CD14-positive monocyte (primary cell): ENCODE data around the gene ZBBX. TPM values are rescaled to one million over a fixed set of nuclear protein-coding genes. Genes with fewer than 3 reads are reported as not detected.

Experiments
- DNase-seq, 3 donors: peaks; one replicate each; pipeline ENCODE4 v3.0.0-alpha.2; 2011 to 2022
- H2AFZ ChIP-seq: 2 replicates; pipeline ENCODE4 v1.6.0; 2012; ENCODE audit warnings: mild to moderate bottlenecking, low read depth, low read length, inconsistent platforms; ENCODE audit not compliant: insufficient read depth, poor library complexity, severe bottlenecking
- H3K27ac ChIP-seq, 2 donors: 1 replicate in 1 of 2; 2 replicates in 1 of 2; pipeline ENCODE4 v1.5.1; 2012 to 2013; ENCODE audit warnings: low read length in 2 of 2, control low read depth in 1 of 2, inconsistent platforms in 1 of 2, low read depth in 1 of 2, mild to moderate bottlenecking in 1 of 2
- H3K27me3 ChIP-seq, 2 donors: one replicate each; pipeline versions ENCODE4 v1.6.0 to v1.6.1; 2011 to 2013; ENCODE audit warnings: low read length in 2 of 2; ENCODE audit not compliant: control insufficient read depth in 2 of 2, insufficient read depth in 2 of 2
- H3K36me3 ChIP-seq, 2 donors: replicated peaks in 1 of 2; 1 replicate in 1 of 2; 2 replicates in 1 of 2; pipeline versions ENCODE4 v1.5.1 to v1.6.1; 2012 to 2013; ENCODE audit warnings: low read length in 2 of 2, control low read depth in 1 of 2, inconsistent platforms in 1 of 2, mild to moderate bottlenecking in 1 of 2; ENCODE audit not compliant: insufficient read depth in 2 of 2, control insufficient read depth in 1 of 2
- H3K4me1 ChIP-seq, 2 donors: 1 replicate in 1 of 2; 2 replicates in 1 of 2; pipeline versions ENCODE4 v1.5.1 to v1.6.1; 2012 to 2013; ENCODE audit warnings: low read length in 2 of 2, control low read depth in 1 of 2, inconsistent platforms in 1 of 2, mild to moderate bottlenecking in 1 of 2, moderate library complexity in 1 of 2; ENCODE audit not compliant: insufficient read depth in 2 of 2, control insufficient read depth in 1 of 2
- H3K4me2 ChIP-seq: replicated peaks from 2 replicates; pipeline ENCODE3; 2012; ENCODE audit warnings: low read length, moderate library complexity, mild to moderate bottlenecking; ENCODE audit not compliant: poor library complexity, severe bottlenecking; ENCODE audit errors: extremely low read depth
- H3K4me3 ChIP-seq, 3 experiments: fragments of 200-600 bp in 1 of 3; sonication (generic) in 1 of 3; replicated peaks in 1 of 3; 1 replicate in 2 of 3; 2 replicates in 1 of 3; pipeline ENCODE4 v1.5.1; 2011 to 2013; ENCODE audit warnings: low read length in 3 of 3, mild to moderate bottlenecking in 3 of 3, control low read depth in 2 of 3, low read depth in 2 of 3, inconsistent platforms in 1 of 3, moderate library complexity in 1 of 3
- H3K79me2 ChIP-seq: 2 replicates; pipeline ENCODE4 v1.6.0; 2012; ENCODE audit warnings: mild to moderate bottlenecking, control low read depth, inconsistent platforms, low read length, moderate library complexity; ENCODE audit not compliant: insufficient read depth
- H3K9ac ChIP-seq: 2 replicates; pipeline ENCODE4 v1.6.0; 2017; ENCODE audit warnings: low read length, mild to moderate bottlenecking; ENCODE audit not compliant: insufficient read depth, poor library complexity, severe bottlenecking
- H3K9me3 ChIP-seq, 2 donors: replicated peaks in 1 of 2; 1 replicate in 1 of 2; 2 replicates in 1 of 2; pipeline versions ENCODE4 v1.5.1 to v1.6.1; 2012 to 2013; ENCODE audit warnings: low read length in 2 of 2, control low read depth in 1 of 2; ENCODE audit not compliant: control insufficient read depth in 1 of 2, insufficient read depth in 1 of 2
- H4K20me1 ChIP-seq: 2 replicates; pipeline ENCODE4 v1.6.0; 2012; ENCODE audit warnings: mild to moderate bottlenecking, low read length, control low read depth, moderate library complexity; ENCODE audit not compliant: insufficient read depth
- H3K27ac Mint-ChIP-seq, 7 donors: one replicate each; pipeline ENCODE4 v1.8.0; 2020; ENCODE audit warnings: mild to moderate bottlenecking in 7 of 7, mixed read lengths in 7 of 7, moderate library complexity in 6 of 7, inconsistent platforms in 2 of 7
- H3K27me3 Mint-ChIP-seq, 3 donors: one replicate each; pipeline ENCODE4 v1.8.0; 2021 to 2022; ENCODE audit warnings: low read depth in 3 of 3, mild to moderate bottlenecking in 3 of 3, mixed read lengths in 3 of 3, moderate library complexity in 3 of 3, inconsistent platforms in 1 of 3
- H3K36me3 Mint-ChIP-seq, 2 donors: one replicate each; pipeline ENCODE4 v1.8.0; 2020; ENCODE audit warnings: mixed read lengths in 2 of 2, inconsistent platforms in 1 of 2, mild to moderate bottlenecking in 1 of 2
- H3K4me1 Mint-ChIP-seq: one replicate; pipeline ENCODE4 v1.8.0; 2020; ENCODE audit warnings: mild to moderate bottlenecking, mixed read lengths
- H3K4me3 Mint-ChIP-seq, 2 donors: one replicate each; pipeline ENCODE4 v1.8.0; 2020; ENCODE audit warnings: mild to moderate bottlenecking in 2 of 2, mixed read lengths in 2 of 2, moderate library complexity in 1 of 2
- H3K9me3 Mint-ChIP-seq, 7 donors: one replicate each; pipeline ENCODE4 v1.8.0; 2020 to 2022; ENCODE audit warnings: mixed read lengths in 7 of 7, mild to moderate bottlenecking in 6 of 7, moderate library complexity in 6 of 7, inconsistent platforms in 2 of 7
- whole genome bisulfite sequencing: methylation state at CpG from one replicate; pipeline ENCODE4 v1.1.5; 2013; ENCODE audit warnings: missing lambda C conversion rate; ENCODE audit not compliant: insufficient coverage; 5-methylcytosine and 5-hydroxymethylcytosine counted together
- intact Hi-C, 2 donors: fragments of 100-400 bp; cut with micrococcal nuclease; formaldehyde crosslinking; loops; one replicate each; pipeline versions ENCODE4 v1.15.0 to v1.15.1; 2023
- polyA plus RNA-seq, 3 donors: library from polyadenylated mRNA; depleted of rRNA in 1 of 3; unstranded in 2 of 3; stranded (reverse) in 1 of 3; fragments of 300-500 nt in 2 of 3; fragments of >200 nt in 1 of 3; fragmentation: Illumina TruSeq in 2 of 3; gene quantifications; 1 replicate in 2 of 3; 2 replicates in 1 of 3; pipeline ENCODE4 v1.2.3, GENCODE V29; 2012 to 2021
- TF ChIP-seq, protein P1 (sequence below): fragments of 200-600 bp; IDR thresholded peaks from one replicate; pipeline ENCODE4 v1.8.0; 2022; ENCODE audit warnings: antibody characterized with exemption, mild to moderate bottlenecking

ZBBX gene
- polyA plus RNA-seq, 3 donors = not detected

DNA sequence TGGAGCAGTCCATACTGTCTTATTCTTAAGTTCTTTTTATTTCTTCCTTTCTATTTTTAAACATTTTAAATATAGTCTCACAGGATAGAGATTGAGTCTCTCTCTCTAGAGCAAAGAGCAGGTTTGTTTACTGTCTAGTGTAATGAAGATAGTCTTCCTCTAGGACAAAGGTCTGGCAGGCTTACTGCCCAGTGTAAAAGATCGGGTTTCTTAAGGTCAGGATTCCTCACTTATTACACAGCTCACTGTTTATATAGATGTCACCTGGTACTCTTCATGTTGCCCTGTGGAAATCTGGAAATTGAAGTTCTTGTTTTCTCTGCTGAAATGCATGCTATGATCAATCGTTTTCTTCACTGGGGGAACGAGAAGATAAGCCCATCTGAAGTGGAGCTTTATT is 76.0 kb downstream of the ZBBX start:
- no peak overlapping the region for H3K27ac ChIP-seq
- no peak overlapping the region for H3K4me3 ChIP-seq
- WGBS = 100% methylated on average over 1 of the region's 3 CpGs
- no peaks in the 10 kb centered on the region for H4K20me1 ChIP-seq
- H3K36me3 ChIP-seq = no peaks in the 10 kb centered on the region
- intact Hi-C loops = no loop called here
- H3K9me3 ChIP-seq = no peaks in the 10 kb centered on the region
- H3K27me3 ChIP-seq = no peaks in the 10 kb centered on the region
- H3K79me2 ChIP-seq = no peaks in the 10 kb centered on the region
- Mint-ChIP-seq H3K4me1 (no peaks in the 10 kb centered on the region), H3K36me3 (no peaks in the 10 kb centered on the region), H3K27ac (no peak overlapping the region), H3K4me3 (no peak overlapping the region), H3K27me3 (no peaks in the 10 kb centered on the region), H3K9me3 (peaks cover 0 to 4% (median 2%) of the 10 kb centered on the region in 7 donors)
- H3K9ac ChIP-seq = no peak overlapping the region
- no peak overlapping the region for H2AFZ ChIP-seq
- no peaks in the 10 kb centered on the region for H3K4me1 ChIP-seq
- H3K4me2 ChIP-seq = no peak overlapping the region
- DNase-seq = no peak
- TF ChIP-seq, protein P1, sequence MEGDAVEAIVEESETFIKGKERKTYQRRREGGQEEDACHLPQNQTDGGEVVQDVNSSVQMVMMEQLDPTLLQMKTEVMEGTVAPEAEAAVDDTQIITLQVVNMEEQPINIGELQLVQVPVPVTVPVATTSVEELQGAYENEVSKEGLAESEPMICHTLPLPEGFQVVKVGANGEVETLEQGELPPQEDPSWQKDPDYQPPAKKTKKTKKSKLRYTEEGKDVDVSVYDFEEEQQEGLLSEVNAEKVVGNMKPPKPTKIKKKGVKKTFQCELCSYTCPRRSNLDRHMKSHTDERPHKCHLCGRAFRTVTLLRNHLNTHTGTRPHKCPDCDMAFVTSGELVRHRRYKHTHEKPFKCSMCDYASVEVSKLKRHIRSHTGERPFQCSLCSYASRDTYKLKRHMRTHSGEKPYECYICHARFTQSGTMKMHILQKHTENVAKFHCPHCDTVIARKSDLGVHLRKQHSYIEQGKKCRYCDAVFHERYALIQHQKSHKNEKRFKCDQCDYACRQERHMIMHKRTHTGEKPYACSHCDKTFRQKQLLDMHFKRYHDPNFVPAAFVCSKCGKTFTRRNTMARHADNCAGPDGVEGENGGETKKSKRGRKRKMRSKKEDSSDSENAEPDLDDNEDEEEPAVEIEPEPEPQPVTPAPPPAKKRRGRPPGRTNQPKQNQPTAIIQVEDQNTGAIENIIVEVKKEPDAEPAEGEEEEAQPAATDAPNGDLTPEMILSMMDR = no peak

DNA sequence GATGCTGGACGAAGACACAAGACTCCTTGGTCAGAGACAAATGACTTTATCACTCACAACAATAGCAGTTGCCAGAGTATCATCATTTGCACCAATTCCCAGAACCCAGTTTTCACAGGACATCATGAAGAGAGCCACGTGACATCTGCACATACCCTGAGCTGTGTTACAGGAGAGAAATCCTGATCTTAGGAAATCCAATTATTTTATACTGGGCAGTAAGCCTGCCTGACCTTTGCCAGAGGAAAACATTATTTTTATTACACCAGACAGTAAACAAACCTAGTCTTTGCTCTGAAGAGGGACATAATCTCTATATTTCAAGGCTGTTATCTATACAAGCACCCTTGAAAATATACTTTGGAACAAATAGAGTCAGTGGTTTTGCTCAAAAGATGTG is 77.4 kb downstream of the ZBBX start:
- TF ChIP-seq, protein P1 = no peak
- H3K4me1 ChIP-seq = no peaks in the 10 kb centered on the region
- no peaks in the 10 kb centered on the region for H3K9me3 ChIP-seq
- no peak overlapping the region for H3K4me3 Mint-ChIP-seq
- no peaks in the 10 kb centered on the region for H3K36me3 Mint-ChIP-seq
- no peak overlapping the region for H3K4me2 ChIP-seq
- H3K79me2 ChIP-seq = no peaks in the 10 kb centered on the region
- H3K9ac ChIP-seq = no peak overlapping the region
- H3K4me3 ChIP-seq = no peak overlapping the region
- no peak overlapping the region for H3K27ac Mint-ChIP-seq
- no peaks in the 10 kb centered on the region for H4K20me1 ChIP-seq
- H3K27ac ChIP-seq = no peak overlapping the region
- no peak overlapping the region for H2AFZ ChIP-seq
- H3K9me3 Mint-ChIP-seq = peaks cover 0 to 3% (median 1%) of the 10 kb centered on the region in 7 donors
- no peaks in the 10 kb centered on the region for H3K27me3 ChIP-seq
- H3K27me3 Mint-ChIP-seq = no peaks in the 10 kb centered on the region
- no peaks in the 10 kb centered on the region for H3K4me1 Mint-ChIP-seq
- WGBS = 88% methylated on average over 1 of the region's 2 CpGs
- intact Hi-C loops = no loop called here
- DNase-seq = no peak
- no peaks in the 10 kb centered on the region for H3K36me3 ChIP-seq
